Measurements from ENCODE around the gene ZNF320.
"Not testable (repeated sequence)": the region's sequence is repeated elsewhere in the genome, so short reads cannot be mapped to it uniquely, and the experiment has no call there.

DNA sequence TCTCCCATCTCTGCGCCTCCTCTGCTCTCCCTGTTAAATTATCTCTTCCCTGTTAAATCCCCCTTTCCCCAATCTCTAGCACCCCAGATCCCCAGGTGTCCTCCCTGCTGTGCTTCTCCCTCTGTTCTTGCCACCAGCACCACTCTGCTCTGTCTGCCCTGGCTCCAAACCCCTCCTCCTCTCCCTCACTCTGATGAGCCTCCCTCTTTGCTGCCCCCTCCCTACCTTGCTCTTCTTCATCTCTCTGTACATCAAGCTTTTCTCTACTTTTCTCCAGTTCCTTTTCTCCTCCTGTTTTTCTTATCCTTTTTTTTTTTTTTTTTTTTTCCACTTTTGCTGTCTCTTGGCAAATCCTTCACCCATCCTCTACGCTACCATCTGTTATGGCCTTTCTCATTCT is 44.1 kb upstream of the ZNF320 start:
- TF ChIP-seq POLR2A (IDR thresholded peaks at IDR 0.05; ENCODE audit: low read depth, low read length); JUND (IDR thresholded peaks at IDR 0.05; ENCODE audit: low read depth, low read length); TAF1 (IDR thresholded peaks at IDR 0.05; ENCODE audit: borderline replicate concordance, low read depth, low read length); NFYB (IDR thresholded peaks at IDR 0.05; ENCODE audit: insufficient read depth, low read depth, low read length); SUZ12 (IDR thresholded peaks at IDR 0.05; ENCODE audit: unreplicated experiment); EZH2 (IDR thresholded peaks at IDR 0.05; ENCODE audit: borderline replicate concordance, control insufficient read depth, low read depth, low read length); RAD51 (IDR thresholded peaks at IDR 0.05); CTCF (IDR thresholded peaks at IDR 0.05 in 2 of 3, conservative IDR thresholded peaks at IDR 0.05 in 1 of 3; ENCODE audit: control insufficient read depth in 2 of 3, extremely low read depth in 1 of 3, insufficient read depth in 1 of 3, low read depth in 3 of 3, low read length in 3 of 3): not testable (repeated sequence)
- TF ChIP-seq, protein P1, sequence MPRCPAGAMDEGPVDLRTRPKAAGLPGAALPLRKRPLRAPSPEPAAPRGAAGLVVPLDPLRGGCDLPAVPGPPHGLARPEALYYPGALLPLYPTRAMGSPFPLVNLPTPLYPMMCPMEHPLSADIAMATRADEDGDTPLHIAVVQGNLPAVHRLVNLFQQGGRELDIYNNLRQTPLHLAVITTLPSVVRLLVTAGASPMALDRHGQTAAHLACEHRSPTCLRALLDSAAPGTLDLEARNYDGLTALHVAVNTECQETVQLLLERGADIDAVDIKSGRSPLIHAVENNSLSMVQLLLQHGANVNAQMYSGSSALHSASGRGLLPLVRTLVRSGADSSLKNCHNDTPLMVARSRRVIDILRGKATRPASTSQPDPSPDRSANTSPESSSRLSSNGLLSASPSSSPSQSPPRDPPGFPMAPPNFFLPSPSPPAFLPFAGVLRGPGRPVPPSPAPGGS (IDR thresholded peaks at IDR 0.05; ENCODE audit: borderline replicate concordance, insufficient read depth, low read depth, low read length, poor library complexity, severe bottlenecking) = not testable (repeated sequence)
- TF ChIP-seq, protein P2, sequence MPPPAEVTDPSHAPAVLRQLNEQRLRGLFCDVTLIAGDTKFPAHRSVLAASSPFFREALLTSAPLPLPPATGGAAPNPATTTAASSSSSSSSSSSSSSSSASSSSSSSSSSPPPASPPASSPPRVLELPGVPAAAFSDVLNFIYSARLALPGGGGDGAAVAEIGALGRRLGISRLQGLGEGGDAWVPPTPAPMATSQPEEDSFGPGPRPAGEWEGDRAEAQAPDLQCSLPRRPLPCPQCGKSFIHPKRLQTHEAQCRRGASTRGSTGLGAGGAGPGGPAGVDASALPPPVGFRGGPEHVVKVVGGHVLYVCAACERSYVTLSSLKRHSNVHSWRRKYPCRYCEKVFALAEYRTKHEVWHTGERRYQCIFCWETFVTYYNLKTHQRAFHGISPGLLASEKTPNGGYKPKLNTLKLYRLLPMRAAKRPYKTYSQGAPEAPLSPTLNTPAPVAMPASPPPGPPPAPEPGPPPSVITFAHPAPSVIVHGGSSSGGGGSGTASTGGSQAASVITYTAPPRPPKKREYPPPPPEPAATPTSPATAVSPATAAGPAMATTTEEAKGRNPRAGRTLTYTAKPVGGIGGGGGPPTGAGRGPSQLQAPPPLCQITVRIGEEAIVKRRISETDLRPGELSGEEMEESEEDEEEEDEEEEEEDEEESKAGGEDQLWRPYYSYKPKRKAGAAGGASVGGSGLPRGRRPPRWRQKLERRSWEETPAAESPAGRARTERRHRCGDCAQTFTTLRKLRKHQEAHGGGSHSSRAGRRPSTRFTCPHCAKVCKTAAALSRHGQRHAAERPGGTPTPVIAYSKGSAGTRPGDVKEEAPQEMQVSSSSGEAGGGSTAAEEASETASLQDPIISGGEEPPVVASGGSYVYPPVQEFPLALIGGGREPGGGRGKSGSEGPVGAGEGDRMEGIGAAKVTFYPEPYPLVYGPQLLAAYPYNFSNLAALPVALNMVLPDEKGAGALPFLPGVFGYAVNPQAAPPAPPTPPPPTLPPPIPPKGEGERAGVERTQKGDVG (CRISPR knock-in tag; IDR thresholded peaks at IDR 0.05) = not testable (repeated sequence)
- TF ChIP-seq, protein P3, sequence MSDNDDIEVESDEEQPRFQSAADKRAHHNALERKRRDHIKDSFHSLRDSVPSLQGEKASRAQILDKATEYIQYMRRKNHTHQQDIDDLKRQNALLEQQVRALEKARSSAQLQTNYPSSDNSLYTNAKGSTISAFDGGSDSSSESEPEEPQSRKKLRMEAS (IDR thresholded peaks at IDR 0.05; ENCODE audit: low read depth, low read length) = not testable (repeated sequence)

Data from GM12878 (cell line).